ENCODE measurements around the gene EXOC3L4. TPM values are rescaled to one million over a fixed set of nuclear protein-coding genes. Genes with fewer than 3 reads are reported as not detected.
A peak's percentile ranks its signal among the peaks of the same experiment; 100 is the strongest.

Gene EXOC3L4
- total and polyA plus RNA-seq, 9 of the 15 experiments (the other 6 are each of a cell fraction or from before 2014, with no cell fraction given) = 0.10 to 6.7 (median 0.98) TPM; not detected in 1

- TF ChIP-seq CLOCK (CRISPR knock-in tag; IDR thresholded peaks at IDR 0.05; ENCODE audit: borderline replicate concordance) (no peak), ARID2 (IDR thresholded peaks at IDR 0.05) (no peak), POLR2G (IDR thresholded peaks at IDR 0.05; ENCODE audit: low read depth, low read length) (0 out of 2 replicates have a peak, but pooled peaks have one; percentile 4), MNT (conservative IDR thresholded peaks at IDR 0.05) (no peak), MLLT1 (IDR thresholded peaks at IDR 0.05) (no peak), TEAD4 (IDR thresholded peaks at IDR 0.05; ENCODE audit: low read length) (peak; percentile 11; the same call in 1 of the 2 replicates), TEAD4 (CRISPR knock-in tag; IDR thresholded peaks at IDR 0.05; ENCODE audit: borderline replicate concordance) (no peak), ZNF197 (CRISPR knock-in tag; IDR thresholded peaks at IDR 0.05; ENCODE audit: low read depth) (no peak), STAG1 (CRISPR knock-in tag; IDR thresholded peaks at IDR 0.05; ENCODE audit: borderline replicate concordance) (no peak), KHSRP (IDR thresholded peaks at IDR 0.05) (no peak), ZNF695 (CRISPR knock-in tag; IDR thresholded peaks at IDR 0.05) (no peak), MAFG (tag; conservative IDR thresholded peaks at IDR 0.05) (no peak), EZH2 (IDR thresholded peaks at IDR 0.05; ENCODE audit: borderline replicate concordance, low read depth, low read length) (no peak), ZNF609 (CRISPR knock-in tag; IDR thresholded peaks at IDR 0.05; ENCODE audit: borderline replicate concordance) (no peak), SMAD4 (CRISPR knock-in tag; conservative IDR thresholded peaks at IDR 0.05) (no peak)
Measured at GRCh38 chr14:103121846-103122584, 27.5 kb downstream of the EXOC3L4 start (continued).
